Measurements from ENCODE around the gene CTSK.

GRCh38 chr1:150765296-150765976 lies 42.6 kb downstream of the CTSK start, which contains the start of gene CTSS:
- TF ChIP-seq, protein P1, sequence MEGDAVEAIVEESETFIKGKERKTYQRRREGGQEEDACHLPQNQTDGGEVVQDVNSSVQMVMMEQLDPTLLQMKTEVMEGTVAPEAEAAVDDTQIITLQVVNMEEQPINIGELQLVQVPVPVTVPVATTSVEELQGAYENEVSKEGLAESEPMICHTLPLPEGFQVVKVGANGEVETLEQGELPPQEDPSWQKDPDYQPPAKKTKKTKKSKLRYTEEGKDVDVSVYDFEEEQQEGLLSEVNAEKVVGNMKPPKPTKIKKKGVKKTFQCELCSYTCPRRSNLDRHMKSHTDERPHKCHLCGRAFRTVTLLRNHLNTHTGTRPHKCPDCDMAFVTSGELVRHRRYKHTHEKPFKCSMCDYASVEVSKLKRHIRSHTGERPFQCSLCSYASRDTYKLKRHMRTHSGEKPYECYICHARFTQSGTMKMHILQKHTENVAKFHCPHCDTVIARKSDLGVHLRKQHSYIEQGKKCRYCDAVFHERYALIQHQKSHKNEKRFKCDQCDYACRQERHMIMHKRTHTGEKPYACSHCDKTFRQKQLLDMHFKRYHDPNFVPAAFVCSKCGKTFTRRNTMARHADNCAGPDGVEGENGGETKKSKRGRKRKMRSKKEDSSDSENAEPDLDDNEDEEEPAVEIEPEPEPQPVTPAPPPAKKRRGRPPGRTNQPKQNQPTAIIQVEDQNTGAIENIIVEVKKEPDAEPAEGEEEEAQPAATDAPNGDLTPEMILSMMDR (IDR thresholded peaks at IDR 0.05) = no peak
- TF ChIP-seq REST (IDR thresholded peaks at IDR 0.05; ENCODE audit: low read depth, low read length) (no peak), RXRA (IDR thresholded peaks at IDR 0.05; ENCODE audit: borderline replicate concordance, low read depth) (no peak), EZH2phosphoT487 (IDR thresholded peaks at IDR 0.05; ENCODE audit: borderline replicate concordance, low read depth) (no peak), TAF1 (IDR thresholded peaks at IDR 0.05; ENCODE audit: borderline replicate concordance, low read depth, low read length) (no peak), RCOR1 (IDR thresholded peaks at IDR 0.05; ENCODE audit: low read length) (no peak; the same call in 1 of the 2 replicates), EP300 (IDR thresholded peaks at IDR 0.05; ENCODE audit: borderline replicate concordance in 1 of 2, low read depth in 1 of 2, low read length in 1 of 2) (no peak), POLR2AphosphoS5 (IDR thresholded peaks at IDR 0.05; ENCODE audit: low read depth, low read length) (no peak), MAX (IDR thresholded peaks at IDR 0.05; ENCODE audit: low read depth) (no peak), FOSL2 (IDR thresholded peaks at IDR 0.05; ENCODE audit: borderline replicate concordance, low read depth) (no peak), ELF1 (IDR thresholded peaks at IDR 0.05) (no peak), JUND (IDR thresholded peaks at IDR 0.05) (no peak), ZBTB33 (IDR thresholded peaks at IDR 0.05; ENCODE audit: borderline replicate concordance, low read depth) (no peak)
- TF ChIP-seq, protein P2, sequence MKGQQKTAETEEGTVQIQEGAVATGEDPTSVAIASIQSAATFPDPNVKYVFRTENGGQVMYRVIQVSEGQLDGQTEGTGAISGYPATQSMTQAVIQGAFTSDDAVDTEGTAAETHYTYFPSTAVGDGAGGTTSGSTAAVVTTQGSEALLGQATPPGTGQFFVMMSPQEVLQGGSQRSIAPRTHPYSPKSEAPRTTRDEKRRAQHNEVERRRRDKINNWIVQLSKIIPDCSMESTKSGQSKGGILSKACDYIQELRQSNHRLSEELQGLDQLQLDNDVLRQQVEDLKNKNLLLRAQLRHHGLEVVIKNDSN (IDR thresholded peaks at IDR 0.05; ENCODE audit: borderline replicate concordance, low read depth) = no peak
